Vein endothelial cell (primary cell): ENCODE results near the gene GPN1. TPM values are rescaled to one million over a fixed set of nuclear protein-coding genes. Genes with fewer than 3 reads are reported as not detected.

ENCODE experiments used
- small RNA-seq: library from RNA; depleted of rRNA; stranded (forward); fragments of <200 nt; gene quantifications from one replicate; pipeline ENCODE3, GENCODE V24; 2012
- total RNA-seq: library from RNA; depleted of rRNA; stranded (reverse); fragments of >200 nt; gene quantifications from 2 replicates; pipeline ENCODE4 v1.2.3, GENCODE V29; 2012

GPN1 gene
- 40.5 and 53.5 TPM in 2 replicates for total RNA-seq

GRCh38 chr2:27628767-27629709 lies at the start of gene GPN1, which contains the start of gene CCDC121:
Gene GPN1, plus strand, starts transcription at chr2:27629050. Its CDS starts 9 bp downstream, at chr2:27629059.
Gene CCDC121, minus strand, starts transcription at chr2:27629012. Its CDS starts 1,213 bp downstream, at chr2:27627799.

GRCh38 chr2:27582695-27583389 lies 46.0 kb upstream of the GPN1 start, which contains the start of gene ZNF512:
Gene ZNF512, plus strand, starts transcription at chr2:27583042. Its CDS starts 71 bp downstream, at chr2:27583113.

GRCh38 chr2:27663285-27664153 lies 34.7 kb downstream of the GPN1 start, which contains the start of the genes SLC4A1AP and SUPT7L:
Gene SLC4A1AP, plus strand, starts transcription at chr2:27663889. Its CDS starts 26 bp downstream, at chr2:27663915.
Gene SUPT7L, minus strand, starts transcription at chr2:27663614. Its CDS starts 1,422 bp downstream, at chr2:27662192.

Small RNA genes lying within 50 kb of the gene (small RNA-seq; reads per million reads assigned to genes)
- not detected for gene RF00340

Other genes starting within 250 kb of the GPN1 start
- gene ZNF513, start 248.3 kb upstream of the GPN1 start, total RNA-seq: 8.6 and 11.1 TPM in 2 replicates
- 108 and 120 TPM in 2 replicates for gene PPM1G, start 219.5 kb upstream of the GPN1 start, total RNA-seq
- 138 and 167 TPM in 2 replicates for gene NRBP1, start 200.4 kb upstream of the GPN1 start, total RNA-seq
- not detected in 2 replicates for gene KRTCAP3, start 186.7 kb upstream of the GPN1 start, total RNA-seq
- gene IFT172, start 139.3 kb upstream of the GPN1 start, total RNA-seq: 15.0 and 17.0 TPM in 2 replicates
- 30.6 and 36.6 TPM in 2 replicates for gene FNDC4, start 133.8 kb upstream of the GPN1 start, total RNA-seq
- 0.98 and 3.2 TPM in 2 replicates for gene GCKR, start 132.2 kb upstream of the GPN1 start, total RNA-seq
- gene ZNF512, start 46.0 kb upstream of the GPN1 start, total RNA-seq: 23.5 and 44.5 TPM in 2 replicates
- 2.6 and 3.1 TPM in 2 replicates for gene CCDC121, start within 50 bp of the GPN1 start, total RNA-seq
- 26.6 and 41.2 TPM in 2 replicates for gene SUPT7L, start 34.6 kb downstream of the GPN1 start, total RNA-seq
- gene SLC4A1AP, start 34.8 kb downstream of the GPN1 start, total RNA-seq: 26.1 and 33.8 TPM in 2 replicates
- gene MRPL33, start 142.7 kb downstream of the GPN1 start, total RNA-seq: 76.3 and 105 TPM in 2 replicates